Right lobe of liver (tissue), 6 donors: ENCODE measurements around the gene RNU1-4. TPM values are rescaled to one million over a fixed set of nuclear protein-coding genes. Genes with fewer than 3 reads are reported as not detected.
"Not testable (repeated sequence)": the region's sequence is repeated elsewhere in the genome, so short reads cannot be mapped to it uniquely, and the experiment has no call there.

Source experiments
- ATAC-seq, 4 donors: fragments of 200-7000 bp; cut with Tn5 transposase; one replicate each; pipeline ENCODE4 v1.9.1; 2020; ENCODE audit warnings: mild to moderate bottlenecking in 4 of 4, moderate library complexity in 4 of 4
- DNase-seq, 3 donors: peaks; one replicate each; pipeline ENCODE4 v3.0.0-alpha.2; 2020
- H3K27ac ChIP-seq, 3 donors: fragments of 200-600 bp; one replicate each; pipeline ENCODE4 v1.8.0; 2022
- H3K27me3 ChIP-seq, 2 donors: fragments of 200-600 bp; one replicate each; pipeline ENCODE4 v1.8.0; 2022
- H3K36me3 ChIP-seq, 4 donors: fragments of 200-600 bp; sonication (generic) in 1 of 4; one replicate each; pipeline versions ENCODE4 v1.5.1 to v1.8.0; 2017 to 2022; ENCODE audit warnings: control low read depth in 1 of 4
- H3K4me1 ChIP-seq, 4 donors: fragments of 200-600 bp; sonication (generic) in 1 of 4; one replicate each; pipeline versions ENCODE4 v1.5.1 to v1.8.0; 2017 to 2022; ENCODE audit warnings: control low read depth in 1 of 4
- H3K4me3 ChIP-seq, 3 donors: fragments of 200-600 bp; one replicate each; pipeline ENCODE4 v1.8.0; 2022
- H3K9me3 ChIP-seq, 4 donors: fragments of 200-600 bp; sonication (generic) in 1 of 4; one replicate each; pipeline versions ENCODE4 v1.5.1 to v1.8.0; 2017 to 2022; ENCODE audit warnings: control low read depth in 1 of 4
- CTCF ChIP-seq, 4 donors: fragments of 200-600 bp in 3 of 4; fragments of 450-650 bp in 1 of 4; IDR thresholded peaks; one replicate each; pipeline versions ENCODE4 v1.5.1 to v1.8.0; 2016 to 2022; ENCODE audit warnings: antibody characterized with exemption in 4 of 4, mild to moderate bottlenecking in 2 of 4
- POLR2A ChIP-seq: fragments of 450-650 bp; IDR thresholded peaks from one replicate; pipeline ENCODE4 v1.6.1; 2017; ENCODE audit warnings: antibody characterized with exemption, mild to moderate bottlenecking
- WGBS: methylation state at CpG from one replicate; pipeline ENCODE4 v1.1.6; 2018; ENCODE audit warnings: low coverage, low lambda C conversion rate; ENCODE audit not compliant: insufficient coverage; ENCODE audit errors: missing lambda C conversion rate; 5-methylcytosine and 5-hydroxymethylcytosine counted together
- intact Hi-C, 2 donors: fragments of 100-400 bp; cut with DNase I; formaldehyde crosslinking; loops; one replicate each; pipeline versions ENCODE4 v1.11.2 to v1.14.1; 2022
- total RNA-seq, 6 experiments: library from RNA; depleted of rRNA in 2 of 6; stranded (reverse); fragments of >200 nt in 2 of 6; fragmentation: NEBNext Ultra II Directional in 3 of 6; extraction: Animal tissue kit (Norgen Biotek cat#: 25700) in 3 of 6; gene quantifications; one replicate each; pipeline versions ENCODE4 v1.1.0 to v1.2.4, GENCODE V29; 2016 to 2023
- donor health status: DM: no; HTN: yes; CAD: no.
- donor health status: DM: no; HTN: no; CAD: no.
- donor health status: DM: no; HTN: no; CAD: no.
- donor health status: DM: no; HTN: yes; CAD: no.
- donor health status: DM: no; HTN: yes; CAD: no.

RNU1-4 gene
- total RNA-seq, 6 experiments from 2014 or later: under 0.01 to 3,377 (median 977) TPM

DNA sequence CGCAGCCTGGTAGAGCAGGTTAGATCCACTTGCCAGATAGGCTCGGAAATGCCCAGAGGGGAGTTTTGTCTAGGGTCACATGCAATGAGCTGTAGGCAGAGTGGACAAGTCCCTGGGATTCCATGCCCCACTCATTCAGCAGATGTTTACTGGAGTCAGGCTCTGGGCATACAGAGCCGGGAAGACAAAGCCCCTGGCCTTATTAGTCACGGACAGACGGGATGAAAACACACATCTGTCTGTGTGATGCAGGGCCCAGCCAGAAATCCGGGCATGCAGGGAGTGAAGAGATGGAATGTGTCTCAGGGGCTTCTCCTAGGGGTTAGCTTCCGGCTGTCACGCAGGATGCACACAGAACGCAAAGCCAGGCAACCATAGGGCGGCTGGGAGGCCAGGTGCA lies 26.8 kb upstream of the RNU1-4 start:
- ATAC-seq, H3K27ac ChIP-seq, H3K36me3 ChIP-seq, H3K27me3 ChIP-seq, intact Hi-C loops, H3K9me3 ChIP-seq, H3K4me1 ChIP-seq, H3K4me3 ChIP-seq, DNase-seq: not testable (repeated sequence)
- 79% methylated on average over 2 of the region's 10 CpGs for WGBS

GRCh38 chr1:16716691-16717335 lies 23.5 kb upstream of the RNU1-4 start:
- 82% methylated on average over 6 of the region's 7 CpGs for WGBS
- H3K27me3 ChIP-seq: no peaks in the 10 kb centered on the region
- peak in 2 of 3 donors; percentile 47 to 48 for DNase-seq
- H3K4me3 ChIP-seq: no peak overlapping the region
- H3K36me3 ChIP-seq: no peaks in the 10 kb centered on the region
- TF ChIP-seq CTCF (IDR thresholded peaks at IDR 0.05): no peak
- no peak for TF ChIP-seq POLR2A
- ATAC-seq: peak in 2 of 4 donors; percentile 3
- no peaks in the 10 kb centered on the region for H3K9me3 ChIP-seq
- no peaks in the 10 kb centered on the region for H3K4me1 ChIP-seq
- intact Hi-C loops: no loop called here
- no peak overlapping the region for H3K27ac ChIP-seq

- peak in 2 of 3 donors; percentile 51 to 56 for DNase-seq
- intact Hi-C loops: no loop called here
- WGBS: 71% methylated on average over 16 of the region's 20 CpGs
- Histone ChIP-seq H3K4me1 (no peaks in the 10 kb centered on the region), H3K9me3 (no peaks in the 10 kb centered on the region), H3K27ac (no peak overlapping the region), H3K27me3 (no peaks in the 10 kb centered on the region), H3K4me3 (no peak overlapping the region), H3K36me3 (no peaks in the 10 kb centered on the region)
- TF ChIP-seq POLR2A (no peak), CTCF (IDR thresholded peaks at IDR 0.05) (no peak)
- no peak for ATAC-seq
Observed at GRCh38 chr1:16717336-16718098, 22.8 kb upstream of the RNU1-4 start.

DNA sequence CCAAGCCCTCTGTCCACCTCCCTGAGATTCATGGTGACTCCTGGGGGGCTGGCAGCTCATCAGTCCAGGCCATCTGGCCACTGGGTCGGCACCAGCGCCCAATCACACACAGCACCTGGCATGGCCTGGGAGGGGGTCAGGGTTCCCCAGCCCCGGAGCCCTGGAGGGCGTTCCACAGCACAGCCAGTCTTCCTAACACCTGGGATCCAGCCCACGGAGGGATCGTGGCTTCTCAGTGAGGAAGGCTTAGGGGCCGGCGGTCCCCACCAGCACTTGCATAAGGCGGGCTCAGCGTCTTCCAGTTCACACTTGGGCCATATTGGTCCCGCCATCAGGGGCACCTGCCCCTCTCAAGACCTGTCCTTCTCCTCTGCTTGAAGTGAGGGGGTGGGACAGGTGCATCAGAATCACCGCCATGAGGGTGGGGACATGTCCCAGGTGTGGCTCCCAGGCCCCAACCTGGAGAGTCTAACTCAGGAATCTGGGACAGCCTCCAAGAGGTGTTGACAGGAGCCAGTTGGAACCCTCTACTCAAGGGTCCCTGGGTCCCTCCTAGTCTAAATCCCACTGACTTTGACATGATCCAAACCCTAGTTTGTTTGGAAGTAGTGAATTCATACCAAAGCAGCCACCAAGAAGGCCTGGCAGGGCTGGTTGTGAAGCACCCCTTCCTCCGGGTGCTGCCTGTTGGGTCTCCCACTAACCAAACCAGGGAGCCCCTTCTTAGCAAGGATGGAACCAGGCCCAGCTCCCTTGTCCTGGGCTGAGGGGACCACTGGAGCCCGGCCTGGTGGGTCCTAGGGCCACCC lies 22.0 kb upstream of the RNU1-4 start:
- H3K27ac ChIP-seq, H3K4me3 ChIP-seq, H3K9me3 ChIP-seq, intact Hi-C loops, H3K36me3 ChIP-seq, H3K4me1 ChIP-seq, H3K27me3 ChIP-seq: not testable (repeated sequence)
- ATAC-seq (peak in 2 of 4 donors; percentile 1 to 11), DNase-seq (peak in 2 of 3 donors; percentile 47 to 55)
- 86% methylated on average over 13 of the region's 14 CpGs for WGBS

GRCh38 chr1:16718908-16719533 lies 21.3 kb upstream of the RNU1-4 start:
- intact Hi-C loops: no loop called here
- peak in 2 of 3 donors; percentile 53 to 55 for DNase-seq
- no peaks in the 10 kb centered on the region for H3K9me3 ChIP-seq
- WGBS: 93% methylated on average over 4 of the region's 8 CpGs
- no peaks in the 10 kb centered on the region for H3K27me3 ChIP-seq
- H3K36me3 ChIP-seq: no peaks in the 10 kb centered on the region
- no peak overlapping the region for H3K4me3 ChIP-seq
- TF ChIP-seq CTCF (IDR thresholded peaks at IDR 0.05): no peak
- no peak overlapping the region for H3K27ac ChIP-seq
- peak in 2 of 4 donors; percentile 3 to 10 for ATAC-seq
- no peaks in the 10 kb centered on the region for H3K4me1 ChIP-seq
